ENCODE measurements around the gene PLXND1. TPM values are rescaled to one million over a fixed set of nuclear protein-coding genes. Genes with fewer than 3 reads are reported as not detected.
"Not testable (repeated sequence)": the region's sequence is repeated elsewhere in the genome, so short reads cannot be mapped to it uniquely, and the experiment has no call there.

The PLXND1 gene, protein sequence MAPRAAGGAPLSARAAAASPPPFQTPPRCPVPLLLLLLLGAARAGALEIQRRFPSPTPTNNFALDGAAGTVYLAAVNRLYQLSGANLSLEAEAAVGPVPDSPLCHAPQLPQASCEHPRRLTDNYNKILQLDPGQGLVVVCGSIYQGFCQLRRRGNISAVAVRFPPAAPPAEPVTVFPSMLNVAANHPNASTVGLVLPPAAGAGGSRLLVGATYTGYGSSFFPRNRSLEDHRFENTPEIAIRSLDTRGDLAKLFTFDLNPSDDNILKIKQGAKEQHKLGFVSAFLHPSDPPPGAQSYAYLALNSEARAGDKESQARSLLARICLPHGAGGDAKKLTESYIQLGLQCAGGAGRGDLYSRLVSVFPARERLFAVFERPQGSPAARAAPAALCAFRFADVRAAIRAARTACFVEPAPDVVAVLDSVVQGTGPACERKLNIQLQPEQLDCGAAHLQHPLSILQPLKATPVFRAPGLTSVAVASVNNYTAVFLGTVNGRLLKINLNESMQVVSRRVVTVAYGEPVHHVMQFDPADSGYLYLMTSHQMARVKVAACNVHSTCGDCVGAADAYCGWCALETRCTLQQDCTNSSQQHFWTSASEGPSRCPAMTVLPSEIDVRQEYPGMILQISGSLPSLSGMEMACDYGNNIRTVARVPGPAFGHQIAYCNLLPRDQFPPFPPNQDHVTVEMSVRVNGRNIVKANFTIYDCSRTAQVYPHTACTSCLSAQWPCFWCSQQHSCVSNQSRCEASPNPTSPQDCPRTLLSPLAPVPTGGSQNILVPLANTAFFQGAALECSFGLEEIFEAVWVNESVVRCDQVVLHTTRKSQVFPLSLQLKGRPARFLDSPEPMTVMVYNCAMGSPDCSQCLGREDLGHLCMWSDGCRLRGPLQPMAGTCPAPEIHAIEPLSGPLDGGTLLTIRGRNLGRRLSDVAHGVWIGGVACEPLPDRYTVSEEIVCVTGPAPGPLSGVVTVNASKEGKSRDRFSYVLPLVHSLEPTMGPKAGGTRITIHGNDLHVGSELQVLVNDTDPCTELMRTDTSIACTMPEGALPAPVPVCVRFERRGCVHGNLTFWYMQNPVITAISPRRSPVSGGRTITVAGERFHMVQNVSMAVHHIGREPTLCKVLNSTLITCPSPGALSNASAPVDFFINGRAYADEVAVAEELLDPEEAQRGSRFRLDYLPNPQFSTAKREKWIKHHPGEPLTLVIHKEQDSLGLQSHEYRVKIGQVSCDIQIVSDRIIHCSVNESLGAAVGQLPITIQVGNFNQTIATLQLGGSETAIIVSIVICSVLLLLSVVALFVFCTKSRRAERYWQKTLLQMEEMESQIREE (N-terminal part only)
- polyA plus RNA-seq (ENCODE audit: insufficient read length in 10 of 10) = 100 to 1,000 TPM; 104 to 166 (median 120) TPM
- long read RNA-seq, donor 1, full-length matches to known transcripts = 2 of 46 reads
- long read RNA-seq, donor 1, partial matches to known transcripts = 44 of 46 reads
- long read RNA-seq, donor 1, other reads (novel, unspliced or antisense) = 0 of 46 reads
- long read RNA-seq, donor 2, partial matches to known transcripts = 33 of 33 reads
- long read RNA-seq, donor 2, other reads (novel, unspliced or antisense) = 0 of 33 reads
- long read RNA-seq, donor 3 = 0 reads
- long read RNA-seq, donor 4, partial matches to known transcripts = 22 of 23 reads
- long read RNA-seq, donor 4, other reads (novel, unspliced or antisense) = 0 of 23 reads
- long read RNA-seq, donor 5, partial matches to known transcripts = 39 of 41 reads
- long read RNA-seq, donor 5, other reads (novel, unspliced or antisense) = 0 of 41 reads
- long read RNA-seq, donor 6, full-length matches to known transcripts = 3 of 46 reads
- long read RNA-seq, donor 6, partial matches to known transcripts = 43 of 46 reads
- long read RNA-seq, donor 6, other reads (novel, unspliced or antisense) = 0 of 46 reads
- long read RNA-seq, donor 7, partial matches to known transcripts = 40 of 41 reads
- long read RNA-seq, donor 7, other reads (novel, unspliced or antisense) = 0 of 41 reads
- long read RNA-seq, donor 8, full-length matches to known transcripts = 3 of 20 reads
- long read RNA-seq, donor 8, partial matches to known transcripts = 17 of 20 reads
- long read RNA-seq, donor 8, other reads (novel, unspliced or antisense) = 0 of 20 reads
- long read RNA-seq, donor 9, partial matches to known transcripts = 0 of 1 reads
- long read RNA-seq, donor 9, other reads (novel, unspliced or antisense) = 0 of 1 reads

DNA sequence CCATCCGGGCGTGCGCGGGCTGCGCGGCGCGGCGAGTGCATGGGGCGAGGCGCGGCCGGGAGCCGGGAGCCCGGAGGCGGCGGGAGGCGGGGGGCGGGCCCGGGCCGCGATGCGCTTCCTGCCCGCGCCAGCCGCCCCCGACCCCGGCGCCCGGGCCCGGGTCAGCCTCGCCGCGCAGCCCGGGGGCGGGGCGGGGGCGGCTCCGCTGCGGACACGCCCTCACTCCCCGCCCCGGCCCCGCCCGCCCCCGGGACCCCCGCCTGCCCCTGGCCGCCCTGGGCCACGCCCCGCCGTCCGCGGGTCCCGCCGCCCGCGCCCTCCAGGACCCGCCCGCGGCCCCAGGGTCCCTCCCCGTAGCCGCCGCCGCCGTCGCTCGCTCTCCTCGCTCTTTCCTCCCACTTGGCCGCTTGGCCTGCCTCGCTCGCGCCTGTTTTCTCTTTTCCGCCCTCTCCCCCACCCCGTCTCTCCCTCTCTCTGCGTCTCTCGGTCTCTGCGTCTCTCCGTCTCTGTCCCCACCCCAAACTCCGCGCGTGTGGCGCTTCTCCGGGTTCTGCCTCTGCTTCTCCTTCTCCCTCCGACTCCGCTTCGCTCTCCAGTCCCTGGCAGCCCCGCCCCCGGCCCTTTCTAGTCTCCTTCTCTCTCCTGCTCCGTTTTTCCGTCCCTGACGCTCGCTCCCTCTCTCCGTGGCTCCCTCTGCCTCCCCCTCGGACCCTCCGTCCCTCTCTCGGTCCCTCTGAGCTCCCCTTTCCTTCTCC is at the start of gene PLXND1:
TSS of gene PLXND1 (minus strand) at position 41 of the 755 bp plus-strand sequence. CDS start at position 4, 37 bp downstream.
- DNase-seq = peak; percentile 52 to 94 (median 76)

DNA sequence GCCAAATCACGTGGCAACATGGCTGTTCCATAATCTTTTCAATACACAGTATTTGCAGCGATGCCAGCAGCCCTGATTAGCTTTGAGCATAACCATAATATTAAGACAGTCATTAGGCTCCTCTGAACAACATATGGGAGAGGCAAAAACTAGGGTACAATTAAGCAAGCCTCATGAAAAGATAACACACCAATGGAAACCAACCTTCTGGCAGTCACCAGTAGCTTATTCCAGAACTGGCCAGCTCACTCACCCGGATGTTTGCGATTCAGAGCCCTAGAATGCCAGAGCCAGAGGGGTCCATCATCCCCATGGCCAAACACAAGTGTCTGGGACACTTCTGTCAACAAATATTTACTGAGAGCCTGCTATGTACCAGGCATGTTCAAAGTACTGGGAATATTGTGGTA is 48.8 kb upstream of the PLXND1 start:
- no peak for DNase-seq

DNA sequence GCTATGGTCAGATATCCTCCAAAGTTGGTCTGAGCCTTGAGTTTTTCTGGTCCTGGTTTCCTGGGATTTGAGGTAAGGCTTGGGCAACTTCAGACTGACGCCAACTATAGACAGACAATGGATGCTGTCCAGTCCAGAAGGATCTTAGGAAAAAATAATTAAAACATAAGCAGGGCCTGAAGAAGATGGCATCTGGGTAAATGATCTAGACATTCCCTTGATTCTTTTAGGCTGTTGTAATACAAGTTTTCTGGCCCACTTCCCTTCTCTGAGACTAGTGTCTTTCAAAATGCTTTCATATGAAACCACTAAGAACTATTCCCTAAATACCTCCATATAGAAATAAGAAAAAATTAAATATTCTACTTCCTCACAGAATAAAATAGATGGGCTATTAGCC is 47.7 kb upstream of the PLXND1 start:
- peak in 1 of 3 donors; percentile 31 for DNase-seq

DNA sequence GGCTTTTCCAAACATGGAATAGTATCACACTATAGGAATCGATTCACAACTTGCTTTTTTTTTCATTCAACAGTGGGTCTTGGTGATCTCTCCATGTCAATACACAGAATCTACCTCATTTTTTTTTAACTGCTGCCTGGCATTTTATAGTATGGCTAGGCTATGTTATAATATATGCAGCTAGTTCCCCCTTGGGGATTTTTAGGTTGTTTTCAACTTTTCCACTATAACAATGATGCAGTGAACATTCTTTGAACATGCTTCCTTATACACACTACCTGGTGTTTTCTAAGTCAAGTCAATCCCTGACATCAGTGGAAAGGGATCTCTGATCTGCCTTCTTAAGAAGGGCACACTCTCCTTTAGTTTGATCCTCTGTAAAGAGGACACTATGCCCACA is 46.5 kb upstream of the PLXND1 start:
- DNase-seq = no peak

DNA sequence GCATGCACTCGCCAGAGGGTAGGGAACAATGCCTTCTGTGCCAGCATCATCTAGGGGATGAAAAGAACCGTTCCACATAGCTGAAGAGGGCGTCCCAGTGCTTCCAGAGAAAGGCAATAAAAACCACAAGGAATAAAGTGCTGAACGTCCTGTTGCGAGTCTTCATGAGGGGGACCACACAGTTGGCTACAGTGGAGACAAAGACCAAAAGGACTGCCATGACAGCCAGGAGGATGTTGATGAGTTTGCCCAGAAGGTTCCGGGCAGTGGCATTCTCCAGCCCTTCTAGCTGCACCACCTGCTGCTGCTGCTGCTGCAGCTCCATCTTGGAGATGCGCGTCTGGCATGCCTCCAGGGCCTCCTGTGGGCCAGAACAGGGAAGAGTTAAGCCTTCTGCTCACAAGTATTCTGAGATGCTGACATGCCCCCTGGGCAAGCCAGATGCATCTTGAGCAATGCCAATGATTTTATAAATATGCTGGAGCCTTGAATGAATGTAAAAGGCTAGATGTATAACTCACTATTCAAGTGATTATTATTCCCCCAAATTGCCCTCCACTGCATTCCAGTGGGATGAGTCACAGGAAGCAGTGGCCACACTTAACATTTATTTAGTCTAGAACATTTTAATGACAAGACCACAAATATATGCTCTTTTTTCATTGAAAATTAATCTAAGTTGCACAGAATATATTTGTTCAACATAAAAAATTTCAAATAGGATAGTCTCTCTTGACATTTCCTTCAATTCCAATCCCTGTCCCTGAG is 45.1 kb upstream of the PLXND1 start:
- peak; percentile 30 to 80 (median 46) for DNase-seq

DNA sequence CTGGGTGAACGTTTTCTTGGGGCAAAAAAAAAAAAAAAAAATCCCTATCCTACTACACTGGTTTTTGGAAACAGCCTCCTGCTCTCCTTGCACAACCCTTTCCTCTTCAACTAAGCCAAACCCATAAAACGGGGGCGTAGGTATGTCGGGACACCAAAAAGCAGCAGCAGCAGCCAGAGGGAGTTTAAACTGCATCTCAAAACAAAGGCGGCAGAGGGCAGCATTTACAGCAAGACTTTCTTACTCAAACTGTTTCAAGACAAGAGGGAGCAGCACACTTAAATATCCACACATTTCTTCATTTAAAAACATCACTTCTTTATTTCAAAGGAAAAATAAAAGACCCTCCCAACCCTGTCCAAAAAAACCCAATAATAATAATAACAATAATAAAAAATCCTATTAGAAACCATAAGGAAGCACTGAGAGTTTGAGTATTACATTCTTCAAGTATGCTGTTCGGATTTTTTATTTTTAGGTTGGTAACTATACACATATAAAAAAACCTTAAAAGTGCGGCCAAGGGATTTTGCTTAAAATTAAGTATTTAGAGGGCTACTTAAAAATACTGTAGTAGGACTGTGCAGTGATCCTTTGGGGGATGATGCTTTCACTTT is 43.9 kb upstream of the PLXND1 start:
- DNase-seq = peak; percentile 54 to 79 (median 63)

DNA sequence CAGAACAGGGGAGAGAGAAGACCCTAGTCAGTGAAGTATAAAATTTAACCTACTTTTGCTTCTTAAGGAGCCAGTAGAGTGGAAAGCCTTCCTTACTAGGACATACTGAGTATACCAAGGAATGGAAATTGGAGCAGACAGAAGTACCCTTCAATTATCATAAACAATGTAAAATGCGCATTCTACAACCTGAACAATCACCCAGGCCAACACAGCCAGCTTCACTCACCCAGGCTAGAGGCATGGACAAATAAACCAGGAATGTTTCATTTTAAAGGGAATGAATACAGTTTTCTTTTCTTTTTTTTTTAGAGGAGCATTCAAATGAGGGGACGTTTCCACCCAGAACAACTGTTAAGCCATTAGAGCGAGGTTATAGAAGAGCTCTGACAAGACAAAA is 41.9 kb upstream of the PLXND1 start:
- DNase-seq = no peak

DNA sequence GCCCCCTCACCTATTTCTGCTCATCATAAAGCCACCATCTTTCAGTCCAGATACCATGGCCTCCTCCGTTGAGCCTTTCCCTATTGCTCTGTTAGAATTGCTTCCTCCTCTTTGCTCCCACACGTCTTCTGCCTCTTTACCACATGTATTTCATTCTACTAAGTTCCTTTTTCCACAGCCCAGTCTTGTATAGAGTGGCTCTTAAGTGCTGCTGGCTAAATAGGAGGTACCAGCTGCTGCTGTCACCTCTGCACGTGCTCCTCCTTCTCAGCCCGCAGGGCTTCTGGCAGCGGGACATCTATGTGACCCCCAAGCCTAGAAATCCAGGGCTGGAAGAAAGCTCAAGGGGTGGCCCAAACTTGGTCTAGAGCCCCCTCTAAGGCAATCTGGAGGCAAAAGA is 38.8 kb upstream of the PLXND1 start:
- DNase-seq = no peak

DNA sequence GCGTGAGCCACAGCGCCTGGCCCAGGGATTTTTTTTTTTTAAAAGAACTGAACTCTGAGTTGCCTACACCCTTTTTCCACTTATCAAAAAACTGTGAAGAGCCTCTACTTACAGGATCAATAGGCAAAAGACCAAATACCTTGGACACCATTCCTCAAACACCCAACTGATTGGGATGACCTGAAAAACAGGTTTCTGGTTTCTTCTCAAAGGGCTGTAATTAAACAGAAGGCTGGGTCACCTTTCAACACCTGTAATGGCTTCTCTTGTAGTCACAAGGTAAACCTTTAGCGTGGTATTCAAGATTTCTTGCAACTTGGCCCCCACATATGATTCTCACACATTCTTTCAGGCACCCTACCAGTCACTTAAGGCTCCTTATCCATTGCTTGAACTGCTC is 38.4 kb upstream of the PLXND1 start:
- DNase-seq = no peak

DNA sequence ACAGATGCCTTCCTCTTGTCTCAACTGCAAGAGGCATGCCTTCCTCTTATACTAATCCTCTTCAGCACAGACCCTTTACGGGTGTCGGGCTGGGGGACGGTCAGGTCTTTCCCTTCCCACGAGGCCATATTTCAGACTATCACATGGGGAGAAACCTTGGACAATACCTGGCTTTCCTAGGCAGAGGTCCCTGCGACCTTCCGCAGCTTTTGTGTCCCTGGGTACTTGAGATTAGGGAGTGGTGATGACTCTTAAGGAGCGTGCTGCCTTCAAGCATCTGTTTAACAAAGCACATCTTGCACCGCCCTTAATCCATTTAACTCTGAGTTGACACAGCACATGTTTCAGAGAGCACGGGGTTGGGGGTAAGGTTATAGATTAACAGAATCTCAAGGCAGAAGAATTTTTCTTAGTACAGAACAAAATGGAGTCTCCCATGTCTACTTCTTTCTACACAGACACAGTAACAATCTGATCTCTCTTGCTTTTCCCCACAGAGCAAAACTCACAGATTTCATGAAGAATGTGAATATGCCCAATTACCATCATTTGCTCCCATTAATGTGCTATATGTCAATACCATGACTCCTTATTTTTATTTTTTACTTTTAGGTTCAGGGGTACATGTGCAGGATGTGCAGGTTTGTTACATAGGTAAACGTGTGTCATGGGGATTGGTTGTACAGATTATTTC is 35.2 kb upstream of the PLXND1 start:
- DNase-seq = not testable (repeated sequence)

DNA sequence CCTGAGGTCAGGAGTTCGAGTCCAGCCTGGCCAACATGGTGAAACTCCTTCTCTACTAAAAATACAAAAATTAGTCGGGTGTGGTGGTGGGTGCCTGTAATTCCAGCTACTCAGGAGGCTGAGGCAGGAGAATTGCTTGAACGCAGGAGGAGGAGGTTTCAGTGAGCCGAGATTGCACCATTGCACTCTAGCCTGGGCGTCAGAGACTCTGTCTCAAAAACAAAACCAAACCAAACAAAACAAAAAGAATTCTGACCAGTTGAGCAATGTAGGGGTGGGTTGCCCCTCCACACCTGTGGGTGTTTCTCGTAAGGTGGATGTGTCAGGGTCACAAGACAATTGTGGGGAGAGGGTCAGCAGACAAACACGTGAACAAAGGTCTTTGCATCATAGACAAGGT is 34.5 kb upstream of the PLXND1 start:
- not testable (repeated sequence) for DNase-seq

DNA sequence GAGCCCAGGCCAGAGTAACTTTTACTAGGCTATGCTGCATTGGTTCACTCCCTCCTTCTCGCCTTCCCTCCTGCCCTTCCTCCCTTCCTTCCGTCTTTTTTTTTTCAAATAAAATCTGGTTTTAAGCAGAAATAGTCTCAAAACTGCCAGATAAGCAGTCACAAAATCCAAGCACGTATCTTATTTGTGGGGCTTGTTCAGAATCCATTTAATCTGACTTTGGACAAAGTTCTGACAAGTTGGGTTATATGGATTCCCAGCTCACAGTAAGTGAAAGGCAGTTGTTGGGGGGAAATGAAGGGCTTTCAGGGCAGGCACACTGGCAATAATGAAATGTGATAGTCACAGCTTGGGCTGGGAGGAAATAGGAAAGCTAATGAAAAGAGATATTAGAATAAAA is 32.0 kb upstream of the PLXND1 start:
- no peak for DNase-seq

DNA sequence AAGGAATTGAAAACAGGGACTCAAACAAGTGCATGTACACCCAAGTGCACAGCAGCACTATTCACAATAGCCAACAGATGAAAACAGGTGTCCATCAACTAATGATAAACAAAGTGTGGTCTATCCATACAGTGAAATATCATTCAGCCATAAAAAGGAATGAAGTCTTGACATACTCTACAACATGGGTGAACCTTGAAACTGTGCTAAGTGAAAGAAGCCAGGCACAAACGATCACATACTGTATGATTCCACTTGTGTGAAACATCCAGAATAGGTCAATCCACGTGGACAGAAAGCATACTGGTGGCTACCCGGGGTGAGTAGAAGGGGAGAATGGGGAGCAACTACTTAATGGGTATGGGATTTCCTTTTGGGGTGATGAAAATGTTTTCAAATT is 29.6 kb upstream of the PLXND1 start:
- no peak for DNase-seq

DNA sequence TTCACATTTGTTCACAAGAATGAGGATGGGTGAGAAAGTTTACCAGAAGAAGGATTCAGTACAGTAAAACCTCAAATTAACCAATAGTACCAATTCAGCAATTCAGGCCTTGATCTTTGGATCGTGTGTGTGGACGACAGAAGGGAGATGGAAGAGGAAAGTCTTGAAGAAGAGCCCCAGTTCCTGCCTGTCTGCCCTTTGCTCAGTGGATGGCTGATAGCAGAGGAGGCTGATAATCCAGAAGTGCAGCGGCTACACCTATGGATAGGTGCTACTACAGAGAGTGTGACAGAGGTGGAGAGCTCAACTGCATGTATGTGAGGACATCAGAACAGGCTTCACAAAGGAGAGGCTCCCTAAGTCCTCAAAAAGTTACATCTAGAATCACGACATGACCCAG is 29.2 kb upstream of the PLXND1 start:
- DNase-seq = no peak

DNA sequence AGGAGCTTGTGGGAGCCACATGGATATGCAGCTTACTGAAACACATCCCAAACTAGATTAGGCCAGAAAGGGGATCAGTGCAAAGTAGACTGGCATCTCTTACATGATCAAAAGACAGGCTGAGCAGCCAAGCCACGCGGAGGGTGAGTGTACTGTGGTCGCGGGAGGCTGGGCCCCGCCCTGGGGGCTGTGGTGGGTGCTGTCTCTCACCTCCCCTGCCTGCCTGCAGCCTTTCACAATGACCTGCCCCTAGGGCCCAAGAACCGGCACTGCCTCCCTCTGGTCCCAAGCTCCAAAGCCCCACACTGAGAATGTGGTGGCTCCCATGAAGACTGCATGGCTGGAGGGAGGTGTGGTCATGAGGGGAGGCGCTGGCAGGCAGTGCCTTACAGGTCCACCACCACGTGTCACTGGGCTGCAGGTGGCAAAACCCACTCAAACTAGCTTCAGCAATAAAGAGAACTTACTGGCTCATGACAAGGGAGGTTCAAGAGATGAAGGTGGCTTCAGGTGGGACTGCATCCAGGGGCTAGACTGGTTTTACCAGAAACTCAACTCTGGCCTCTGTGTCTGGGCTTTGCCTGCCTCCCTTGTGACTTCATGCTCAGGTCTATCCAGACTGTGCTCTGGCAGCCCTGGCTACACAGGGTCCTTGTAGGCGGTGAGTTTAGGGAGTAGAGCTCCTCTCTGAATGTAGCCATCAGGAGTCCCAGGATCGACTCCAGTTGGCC is 27.4 kb upstream of the PLXND1 start:
- DNase-seq = no peak

DNA sequence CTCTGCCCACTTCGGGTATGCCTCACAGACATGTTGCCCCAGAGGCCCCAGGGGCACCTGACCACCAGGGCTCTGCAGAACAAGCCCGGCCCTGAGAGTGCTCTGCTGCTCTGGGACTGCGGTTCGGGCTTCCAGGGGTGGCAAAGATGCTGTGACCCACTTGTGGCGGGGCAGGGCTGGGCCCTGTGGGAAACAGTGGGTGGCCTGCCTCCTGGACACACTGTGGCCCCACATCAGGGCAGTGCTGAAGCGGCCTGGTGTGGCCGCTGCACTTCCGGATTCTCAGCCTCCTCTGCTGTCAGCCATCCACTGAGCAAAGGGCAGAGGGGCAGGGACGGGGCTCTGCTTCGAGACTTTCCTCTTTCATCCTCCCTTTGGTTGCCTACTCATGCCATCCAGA is 26.5 kb upstream of the PLXND1 start:
- no peak for DNase-seq

Data from muscle of back (tissue), 13 donors.